IPS DF 6.9 (cell line): ENCODE measurements around the gene RBM38.

Source experiments
- DNase-seq: peaks from one replicate; pipeline ENCODE4 v3.0.0-alpha.2; 2013; ENCODE audit warnings: low read depth, low spot score
- H3K27ac ChIP-seq: one replicate; pipeline ENCODE4 v1.5.1; 2013; ENCODE audit warnings: low read length, control low read depth
- H3K27me3 ChIP-seq: 2 replicates; pipeline ENCODE4 v1.6.1; 2013; ENCODE audit warnings: mild to moderate bottlenecking, low read length; ENCODE audit not compliant: control insufficient read depth, insufficient read depth
- H3K36me3 ChIP-seq: 2 replicates; pipeline ENCODE4 v1.6.1; 2013; ENCODE audit warnings: low read length; ENCODE audit not compliant: control insufficient read depth, insufficient read depth
- H3K4me1 ChIP-seq: 2 replicates; pipeline ENCODE4 v1.6.1; 2013; ENCODE audit warnings: low read length; ENCODE audit not compliant: control insufficient read depth, insufficient read depth
- H3K4me3 ChIP-seq: 2 replicates; pipeline ENCODE4 v1.5.1; 2013; ENCODE audit warnings: mild to moderate bottlenecking, low read length
- H3K9me3 ChIP-seq: 2 replicates; pipeline ENCODE4 v1.6.1; 2013; ENCODE audit warnings: low read length, inconsistent platforms; ENCODE audit not compliant: control insufficient read depth, insufficient read depth
- WGBS: extraction: QIAGEN DNeasy Blood & Tissue Kit; methylation state at CpG from one replicate; pipeline ENCODE4 v1.1.7; 2013; ENCODE audit warnings: mixed read lengths, missing lambda C conversion rate; ENCODE audit not compliant: insufficient read length, insufficient coverage; 5-methylcytosine and 5-hydroxymethylcytosine counted together

RBM38 gene

DNA sequence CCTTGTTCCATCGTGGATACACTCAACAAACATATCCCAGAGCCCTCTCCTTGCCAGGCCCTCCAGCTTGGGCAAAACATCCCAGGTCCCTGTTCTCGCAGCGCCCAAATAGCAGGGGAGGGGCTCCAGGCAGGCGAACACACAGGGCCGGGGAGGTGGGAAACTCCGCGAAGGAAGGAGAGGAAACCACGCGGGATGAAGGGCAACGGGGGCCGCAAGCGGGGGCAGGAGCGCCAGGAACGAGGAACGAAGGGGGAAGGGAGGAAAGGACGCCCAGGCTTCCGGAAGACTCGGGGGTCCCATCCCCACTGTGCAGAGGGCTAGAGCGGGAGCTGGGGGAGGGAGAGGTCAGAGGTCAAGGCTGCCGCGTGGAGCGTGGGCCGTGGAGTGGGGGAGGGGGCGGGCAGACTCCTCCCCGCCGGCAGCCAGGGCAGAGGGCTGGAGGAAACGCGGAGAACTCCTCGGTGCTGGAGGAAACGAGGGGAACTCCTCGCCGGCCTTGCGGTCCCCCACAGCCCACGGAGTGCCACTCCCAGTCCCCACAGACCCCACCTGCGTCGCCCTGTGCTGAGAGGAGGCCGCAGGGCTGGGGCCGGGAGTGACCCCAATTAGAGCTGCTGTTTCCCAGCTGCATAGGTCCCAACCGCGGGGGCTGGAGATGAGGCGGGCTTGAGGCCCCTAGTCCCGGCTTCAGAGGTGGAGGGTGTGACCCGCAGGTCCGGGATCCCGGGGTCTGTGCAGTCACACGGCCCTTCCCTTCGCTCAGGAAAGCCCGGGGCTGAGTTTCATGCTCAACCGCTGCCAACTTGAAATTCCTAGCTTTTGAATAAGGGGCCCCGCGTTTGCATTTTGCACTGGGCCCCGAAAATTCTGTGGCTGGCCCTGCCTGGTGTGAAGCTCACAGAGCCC, 1.2 kb upstream of the RBM38 start:
- WGBS, result no CpG with 5 or more reads among the region's 52 CpGs
- Histone ChIP-seq H3K36me3 (peaks cover 12% of the 10 kb centered on the region), H3K9me3 (no peaks in the 10 kb centered on the region), H3K4me3 (peak overlapping the region; percentile 24; the same call in 1 of the 2 replicates), H3K27ac (no peak overlapping the region), H3K27me3 (no peaks in the 10 kb centered on the region), H3K4me1 (peaks cover 5% of the 10 kb centered on the region; the same call in 1 of the 2 replicates)
- no peak for DNase-seq

DNA sequence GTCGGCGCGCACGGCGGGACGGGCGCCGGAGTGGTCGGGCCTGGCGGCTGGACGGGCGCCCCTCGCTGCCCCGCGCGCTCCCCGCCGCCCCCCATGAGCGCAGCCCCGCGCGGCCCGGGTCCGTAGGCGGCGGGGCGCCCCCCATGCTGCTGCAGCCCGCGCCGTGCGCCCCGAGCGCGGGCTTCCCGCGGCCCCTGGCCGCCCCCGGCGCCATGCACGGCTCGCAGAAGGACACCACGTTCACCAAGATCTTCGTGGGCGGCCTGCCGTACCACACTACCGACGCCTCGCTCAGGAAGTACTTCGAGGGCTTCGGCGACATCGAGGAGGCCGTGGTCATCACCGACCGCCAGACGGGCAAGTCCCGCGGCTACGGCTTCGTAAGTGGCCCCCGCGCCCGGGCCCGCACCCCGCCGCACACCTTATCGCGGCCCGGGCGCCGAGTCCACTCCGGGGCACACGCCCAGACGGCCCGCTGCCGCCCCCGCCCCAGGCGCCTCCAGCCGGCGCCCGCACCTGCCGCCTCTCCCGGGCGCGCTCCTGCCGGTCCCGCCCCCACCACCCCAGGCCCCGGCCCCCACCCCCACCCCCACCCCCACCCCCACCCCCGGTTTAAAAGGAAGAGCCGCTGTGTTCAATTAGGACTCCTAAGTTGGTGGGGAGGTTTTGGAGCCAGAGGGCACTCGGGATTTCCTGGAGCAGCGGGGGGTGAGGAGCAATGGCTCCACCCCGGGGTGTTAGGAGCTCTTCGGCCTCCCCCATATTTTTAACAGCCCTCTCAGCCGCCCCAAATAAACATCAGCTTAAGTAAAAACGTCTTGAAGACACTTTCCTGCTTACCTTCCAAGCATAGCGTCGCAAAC, 474 bp downstream of the RBM38 start:
- no peaks in the 10 kb centered on the region for H3K27me3 ChIP-seq
- no CpG with 5 or more reads among the region's 98 CpGs for WGBS
- peaks cover 20% of the 10 kb centered on the region for H3K36me3 ChIP-seq
- no peak overlapping the region for H3K27ac ChIP-seq
- H3K4me1 ChIP-seq, result peaks cover 5% of the 10 kb centered on the region; the same call in 1 of the 2 replicates
- no peaks in the 10 kb centered on the region for H3K9me3 ChIP-seq
- DNase-seq, result no peak
- peak overlapping the region; percentile 61 for H3K4me3 ChIP-seq

DNA sequence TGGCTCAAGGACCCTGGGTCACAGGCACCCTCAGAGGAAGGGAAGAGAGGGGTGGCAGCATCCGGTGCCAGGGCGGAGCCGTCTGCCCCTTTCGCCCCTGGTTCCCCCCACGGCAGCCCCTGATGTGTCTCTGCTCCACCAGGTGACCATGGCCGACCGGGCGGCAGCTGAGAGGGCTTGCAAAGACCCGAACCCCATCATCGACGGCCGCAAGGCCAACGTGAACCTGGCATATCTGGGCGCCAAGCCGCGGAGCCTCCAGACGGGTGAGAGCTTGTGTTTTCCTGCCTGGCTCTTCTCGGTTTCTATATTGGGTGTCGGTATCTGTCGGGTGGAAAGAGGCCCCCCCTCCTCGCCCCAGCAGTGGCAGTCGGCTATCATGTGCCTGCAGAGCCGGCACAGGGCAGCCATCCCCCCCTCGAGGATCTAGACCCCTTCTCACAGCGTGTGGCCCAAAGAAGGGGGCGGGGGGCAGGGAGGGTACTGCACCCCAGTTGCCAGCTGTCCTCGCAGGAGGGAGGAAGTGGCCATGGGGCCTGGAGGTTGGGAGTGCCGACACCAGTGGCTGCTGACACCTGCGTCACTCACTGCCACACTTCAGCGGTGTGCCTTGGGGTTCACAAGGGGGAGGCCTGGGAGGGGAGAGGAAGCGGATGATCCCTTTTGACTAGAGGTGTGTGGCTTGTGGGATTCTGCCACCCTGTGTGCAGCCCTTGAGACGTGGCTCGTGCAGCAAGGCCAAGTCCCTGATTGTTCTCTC, 1.5 kb downstream of the RBM38 start:
- 0 out of 2 replicates have a peak, but pooled peaks cover 5% of the 10 kb centered on the region for H3K4me1 ChIP-seq
- no peak for DNase-seq

DNA sequence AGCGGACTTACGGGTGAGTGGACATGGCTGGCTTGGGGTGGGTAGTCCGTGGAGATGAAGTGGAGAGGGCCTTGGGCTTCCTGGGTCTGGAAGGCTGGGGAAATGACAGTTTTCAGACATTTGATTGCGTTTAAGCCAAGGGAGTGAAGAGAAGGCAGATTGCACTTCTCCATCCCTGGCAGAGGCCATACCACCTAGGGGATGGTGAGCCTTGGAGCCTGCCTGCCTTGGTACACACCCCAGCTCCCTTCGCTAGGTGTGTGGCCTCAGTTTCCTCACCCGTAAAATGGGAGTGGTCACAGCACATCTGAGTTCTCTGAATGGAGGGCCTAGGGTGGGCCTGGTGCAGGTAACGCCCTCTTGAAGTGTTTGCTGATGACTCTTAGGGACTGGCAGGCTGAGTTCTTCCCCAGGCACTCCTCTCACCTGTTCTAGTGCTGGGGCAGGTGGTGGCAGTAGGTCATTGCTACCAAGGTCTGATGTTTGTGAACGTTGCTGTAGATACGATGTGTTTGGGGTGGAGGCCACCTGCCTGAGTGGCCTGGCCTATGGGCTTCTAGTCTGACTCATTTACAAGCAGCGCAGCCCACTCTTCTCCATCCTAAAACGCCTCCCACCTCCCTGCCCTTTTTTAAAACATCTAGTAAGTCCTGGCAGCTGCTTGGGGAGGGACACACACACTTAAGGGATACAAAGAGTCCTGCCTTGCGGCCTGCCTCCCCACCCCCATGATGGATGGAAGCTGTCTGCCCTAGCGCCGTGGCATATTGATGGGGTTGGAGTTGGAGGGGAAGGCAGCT, 2.3 kb downstream of the RBM38 start:
- no CpG with 5 or more reads among the region's 14 CpGs for WGBS
- no peaks in the 10 kb centered on the region for H3K9me3 ChIP-seq
- H3K36me3 ChIP-seq, result peaks cover 34% of the 10 kb centered on the region
- H3K27ac ChIP-seq, result no peak overlapping the region
- H3K27me3 ChIP-seq, result no peaks in the 10 kb centered on the region
- 0 out of 2 replicates have a peak, but pooled peaks cover 5% of the 10 kb centered on the region for H3K4me1 ChIP-seq
- H3K4me3 ChIP-seq, result no peak overlapping the region
- DNase-seq, result no peak

More for the DNA sequence above, 1.5 kb downstream of the RBM38 start:
- Histone ChIP-seq H3K4me3 (peak overlapping the region; percentile 37; the same call in 1 of the 2 replicates), H3K36me3 (peaks cover 30% of the 10 kb centered on the region), H3K27ac (no peak overlapping the region), H3K27me3 (no peaks in the 10 kb centered on the region), H3K9me3 (no peaks in the 10 kb centered on the region)
- no CpG with 5 or more reads among the region's 33 CpGs for WGBS

DNA sequence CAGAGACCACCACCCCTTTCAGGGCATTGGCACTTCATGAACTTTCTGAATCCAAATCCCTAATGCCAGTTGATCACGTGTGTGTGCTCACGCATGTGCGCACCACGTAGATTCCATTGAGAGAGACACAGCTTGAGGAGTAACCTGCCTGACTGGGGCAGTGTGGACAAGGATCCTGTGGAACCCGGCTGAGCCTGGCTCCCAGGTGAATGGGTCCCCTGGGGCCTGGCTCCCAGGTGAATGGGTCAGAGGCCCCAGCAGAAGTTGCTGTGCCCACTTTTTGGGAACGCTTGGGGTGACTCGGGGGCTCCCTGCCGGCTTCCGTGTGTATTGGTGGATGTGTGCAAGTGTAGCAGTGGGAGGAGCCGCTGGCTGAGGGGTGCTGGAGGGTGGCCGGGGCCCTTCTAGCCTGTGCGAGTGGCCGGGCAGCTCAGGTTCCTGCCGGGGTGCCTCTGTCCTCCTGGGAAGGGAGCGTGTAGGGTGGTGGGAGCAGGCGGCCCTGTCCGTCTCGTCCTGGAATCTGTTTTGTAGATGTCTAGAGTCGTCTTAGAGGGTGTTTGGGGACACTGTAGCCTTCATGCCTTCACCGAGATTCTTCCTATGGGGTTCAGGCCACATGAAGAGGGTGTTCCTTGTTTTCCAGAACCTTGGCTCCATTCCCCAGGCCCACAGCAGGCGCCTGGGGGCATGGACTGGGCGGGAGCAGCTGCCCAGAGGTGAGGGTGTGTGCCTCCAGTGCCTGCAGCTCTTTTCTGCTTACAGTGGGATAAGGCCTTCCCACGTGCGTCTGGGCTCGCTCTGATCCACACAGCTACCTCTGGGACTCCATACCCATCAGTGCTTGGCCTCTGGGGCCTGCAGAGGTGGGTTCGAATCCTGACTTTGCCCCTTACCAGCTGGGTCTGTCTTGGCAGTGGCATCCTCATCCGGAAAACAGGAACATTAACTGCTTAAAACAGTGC, 3.2 kb downstream of the RBM38 start:
- H3K27me3 ChIP-seq, result no peaks in the 10 kb centered on the region
- no CpG with 5 or more reads among the region's 27 CpGs for WGBS
- no peak overlapping the region for H3K4me3 ChIP-seq
- no peaks in the 10 kb centered on the region for H3K9me3 ChIP-seq
- 0 out of 2 replicates have a peak, but pooled peaks cover 5% of the 10 kb centered on the region for H3K4me1 ChIP-seq
- no peak for DNase-seq
- no peak overlapping the region for H3K27ac ChIP-seq
- H3K36me3 ChIP-seq, result peaks cover 36% of the 10 kb centered on the region

DNA sequence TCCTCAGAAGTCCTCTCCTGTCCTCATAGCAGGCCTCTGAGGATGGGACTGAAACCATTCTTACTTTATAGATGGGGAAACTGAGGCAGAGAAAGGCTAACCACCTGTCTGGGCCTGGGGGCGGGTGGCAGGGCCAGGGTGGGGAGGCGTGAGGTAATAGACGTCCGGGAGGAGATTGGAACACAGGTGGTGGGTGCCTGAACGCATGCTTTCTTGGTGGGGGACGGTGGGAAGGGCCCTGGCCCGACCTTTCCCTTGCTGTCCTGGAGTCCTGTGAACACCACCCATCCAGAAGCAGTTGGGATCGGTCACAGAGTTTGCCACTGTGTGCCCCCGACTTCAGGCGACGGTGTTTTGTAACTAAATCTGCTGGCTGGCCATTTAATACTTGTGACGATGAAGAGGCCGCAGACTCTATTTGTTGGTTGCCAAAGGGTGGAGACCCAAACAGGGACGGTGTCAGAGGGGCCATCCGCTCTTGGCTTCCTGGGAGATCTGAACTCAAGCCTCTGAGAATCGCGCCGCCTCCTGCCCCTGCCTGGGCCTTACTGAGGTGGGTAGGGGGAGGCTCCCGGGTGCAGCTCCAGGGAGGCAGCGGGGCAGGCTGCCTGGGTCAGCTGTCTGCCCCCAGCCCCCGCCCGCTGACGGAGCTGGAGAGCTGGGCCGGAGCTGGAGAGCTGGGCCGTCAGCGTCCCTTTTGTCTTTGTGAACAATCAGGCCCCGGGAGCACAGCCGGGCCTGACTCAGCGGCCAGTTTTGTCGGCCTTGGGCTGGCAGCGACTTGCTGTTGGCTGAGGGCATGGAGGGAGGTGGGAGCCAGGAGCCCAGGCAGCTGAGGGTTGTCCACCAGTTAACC, 4.1 kb downstream of the RBM38 start:
- Histone ChIP-seq H3K4me1 (0 out of 2 replicates have a peak, but pooled peaks cover 3% of the 10 kb centered on the region), H3K4me3 (no peak overlapping the region), H3K27ac (no peak overlapping the region), H3K36me3 (peaks cover 40% of the 10 kb centered on the region), H3K27me3 (no peaks in the 10 kb centered on the region), H3K9me3 (no peaks in the 10 kb centered on the region)
- WGBS, result no CpG with 5 or more reads among the region's 31 CpGs
- no peak for DNase-seq

DNA sequence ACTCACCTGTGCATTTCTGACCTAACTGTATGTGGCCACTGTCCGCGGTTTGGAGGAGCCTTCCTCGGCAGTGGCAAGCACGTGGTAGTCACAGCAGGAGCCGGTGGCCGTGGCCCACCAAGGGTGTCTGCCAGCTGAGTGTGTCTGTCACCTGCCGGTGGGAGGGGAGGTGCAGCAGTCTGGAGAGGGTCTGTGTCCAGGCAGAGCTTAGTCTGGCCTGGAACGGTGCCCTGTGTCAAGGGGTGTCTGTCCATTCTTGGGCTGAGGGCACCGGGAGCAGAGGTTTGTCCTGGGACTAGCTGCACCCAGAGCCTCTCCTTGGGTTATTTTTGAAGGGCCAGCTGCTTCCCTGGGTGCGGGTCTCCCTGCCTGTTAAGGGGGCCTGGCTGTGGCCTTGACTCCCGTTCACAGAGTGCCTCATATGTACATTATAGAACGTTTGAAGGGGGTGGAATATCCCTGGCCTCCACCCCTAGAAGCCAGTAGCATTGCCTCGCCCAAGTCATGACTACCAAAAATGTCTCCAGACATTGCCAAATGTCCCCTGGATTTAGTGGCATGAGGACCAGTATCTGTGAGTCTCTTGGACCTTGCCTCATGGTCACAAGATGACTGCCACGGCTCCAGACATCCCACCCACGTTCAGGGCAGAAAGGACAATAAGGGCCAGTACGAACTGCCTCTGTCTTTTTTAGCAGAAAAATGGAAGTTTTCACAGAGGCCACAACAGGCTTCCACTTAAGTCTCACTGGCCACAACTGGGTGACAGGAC, 5.2 kb downstream of the RBM38 start:
- H3K4me1 ChIP-seq, result 0 out of 2 replicates have a peak, but pooled peaks cover 3% of the 10 kb centered on the region
- no peak overlapping the region for H3K4me3 ChIP-seq
- peaks cover 42% of the 10 kb centered on the region for H3K36me3 ChIP-seq

More for the DNA sequence above, 5.2 kb downstream of the RBM38 start:
- no peaks in the 10 kb centered on the region for H3K9me3 ChIP-seq
- no CpG with 5 or more reads among the region's 16 CpGs for WGBS
- no peaks in the 10 kb centered on the region for H3K27me3 ChIP-seq
- no peak overlapping the region for H3K27ac ChIP-seq
- DNase-seq, result no peak
